GM19351 (cell line): ENCODE results near the gene SDCBP2.

Source experiments
- ATAC-seq: cut with Tn5 transposase; IDR thresholded peaks from one replicate; pipeline ENCODE4 v1.9.1; 2021; ENCODE audit warnings: mild to moderate bottlenecking, moderate library complexity; ENCODE audit not compliant: unreplicated experiment

SDCBP2 gene

GRCh38 chr20:1298888-1299511 is 29.9 kb downstream of the SDCBP2 start:
- ATAC-seq: no peak

GRCh38 chr20:1298166-1298565 is 30.8 kb downstream of the SDCBP2 start:
- ATAC-seq: no peak

- no peak for ATAC-seq
These were observed 31.5 kb downstream of the SDCBP2 start for GRCh38 chr20:1297486-1297885.

- no peak for ATAC-seq
These were observed 32.0 kb downstream of the SDCBP2 start for GRCh38 chr20:1296922-1297321.

GRCh38 chr20:1296117-1296610 is 32.8 kb downstream of the SDCBP2 start:
- ATAC-seq: no peak

- no peak for ATAC-seq
These were observed 33.5 kb downstream of the SDCBP2 start for GRCh38 chr20:1295276-1295930.

- no peak for ATAC-seq
These were observed 34.4 kb downstream of the SDCBP2 start for GRCh38 chr20:1294497-1294896.

GRCh38 chr20:1293641-1294379 is 35.1 kb downstream of the SDCBP2 start:
- no peak for ATAC-seq

- no peak for ATAC-seq
These were observed 36.3 kb downstream of the SDCBP2 start for GRCh38 chr20:1292620-1293019.

- no peak for ATAC-seq
These were observed 37.7 kb downstream of the SDCBP2 start for GRCh38 chr20:1291191-1291741.

- no peak for ATAC-seq
These were observed 41.0 kb downstream of the SDCBP2 start for GRCh38 chr20:1287787-1288569.

GRCh38 chr20:1287306-1287705 is 41.6 kb downstream of the SDCBP2 start:
- ATAC-seq: no peak

GRCh38 chr20:1286267-1287024 is 42.5 kb downstream of the SDCBP2 start:
- no peak for ATAC-seq

- ATAC-seq: no peak
These were observed 45.1 kb downstream of the SDCBP2 start for GRCh38 chr20:1283522-1284510.

- ATAC-seq: no peak
These were observed 46.0 kb downstream of the SDCBP2 start for GRCh38 chr20:1282966-1283365.

GRCh38 chr20:1281279-1282057 is 47.5 kb downstream of the SDCBP2 start:
- no peak for ATAC-seq

GRCh38 chr20:1280195-1281102 is 48.5 kb downstream of the SDCBP2 start:
- no peak for ATAC-seq
